Mesenchymal stem cell (in vitro differentiated cells and primary cell): ENCODE data around the gene PM20D1.
"Not testable (repeated sequence)": the region's sequence is repeated elsewhere in the genome, so short reads cannot be mapped to it uniquely, and the experiment has no call there.

Experiments used
- DNase-seq: peaks from one replicate; pipeline ENCODE4 v3.0.0-alpha.2; 2013
- H2AFZ ChIP-seq: one replicate; pipeline ENCODE4 v1.6.1; 2013; ENCODE audit warnings: low read depth, mild to moderate bottlenecking, control low read depth, inconsistent platforms, low read length, moderate library complexity
- H2AK5ac ChIP-seq: 2 replicates; pipeline ENCODE4 v1.6.1; 2013; ENCODE audit warnings: low read length, moderate library complexity, mild to moderate bottlenecking, inconsistent platforms; ENCODE audit not compliant: severe bottlenecking
- H2BK120ac ChIP-seq: one replicate; pipeline ENCODE4 v1.6.1; 2013; ENCODE audit warnings: low read depth, mild to moderate bottlenecking, inconsistent platforms, low read length, moderate library complexity
- H2BK12ac ChIP-seq, 2 experiments: one replicate each; pipeline ENCODE4 v1.6.1; 2013; ENCODE audit warnings: inconsistent platforms in 2 of 2, low read length in 2 of 2, mild to moderate bottlenecking in 2 of 2, moderate library complexity in 2 of 2, control low read depth in 1 of 2
- H2BK15ac ChIP-seq: one replicate; pipeline ENCODE4 v1.6.1; 2013; ENCODE audit warnings: mild to moderate bottlenecking, low read depth, inconsistent platforms; ENCODE audit not compliant: poor library complexity, severe bottlenecking
- H2BK5ac ChIP-seq: 2 replicates; pipeline ENCODE4 v1.6.1; 2013; ENCODE audit warnings: low read depth, mild to moderate bottlenecking, low read length, control low read depth, inconsistent platforms; ENCODE audit not compliant: poor library complexity, severe bottlenecking
- H3K14ac ChIP-seq, 2 experiments: one replicate each; pipeline ENCODE4 v1.6.1; 2013; ENCODE audit warnings: inconsistent platforms in 2 of 2, low read length in 2 of 2, control low read depth in 1 of 2, mild to moderate bottlenecking in 1 of 2, moderate library complexity in 1 of 2
- H3K18ac ChIP-seq, 2 experiments: one replicate each; pipeline ENCODE4 v1.6.1; 2013; ENCODE audit warnings: inconsistent platforms in 2 of 2, low read length in 2 of 2, control low read depth in 1 of 2, low read depth in 1 of 2, mild to moderate bottlenecking in 1 of 2
- H3K23ac ChIP-seq, 2 experiments: one replicate each; pipeline ENCODE4 v1.6.1; 2013; ENCODE audit warnings: inconsistent platforms in 2 of 2, low read length in 2 of 2, mild to moderate bottlenecking in 2 of 2, moderate library complexity in 2 of 2, control low read depth in 1 of 2
- H3K27ac ChIP-seq: 2 replicates; pipeline ENCODE4 v1.5.1; 2013; ENCODE audit warnings: mild to moderate bottlenecking, moderate library complexity, low read length, control low read depth, inconsistent platforms; ENCODE audit not compliant: poor library complexity, severe bottlenecking
- H3K27me3 ChIP-seq, 2 experiments: 2 replicates each; pipeline versions ENCODE4 v1.6.1 to v1.7.0; 2013; ENCODE audit warnings: low read length in 2 of 2, mild to moderate bottlenecking in 2 of 2, moderate library complexity in 2 of 2, control low read depth in 1 of 2, inconsistent platforms in 1 of 2; ENCODE audit not compliant: control insufficient read depth in 1 of 2, insufficient read depth in 1 of 2
- H3K36me3 ChIP-seq, 2 experiments: 2 replicates each; pipeline versions ENCODE4 v1.6.1 to v1.7.0; 2013; ENCODE audit warnings: low read length in 2 of 2, control low read depth in 1 of 2, inconsistent platforms in 1 of 2, low read depth in 1 of 2, mild to moderate bottlenecking in 1 of 2; ENCODE audit not compliant: insufficient read depth in 2 of 2, control insufficient read depth in 1 of 2
- H3K4ac ChIP-seq, 2 experiments: one replicate each; pipeline ENCODE4 v1.6.1; 2013; ENCODE audit warnings: inconsistent platforms in 2 of 2, low read length in 2 of 2, mild to moderate bottlenecking in 2 of 2, moderate library complexity in 2 of 2, control low read depth in 1 of 2, low read depth in 1 of 2
- H3K4me1 ChIP-seq: 2 replicates; pipeline ENCODE4 v1.6.1; 2013; ENCODE audit warnings: low read depth, low read length, control low read depth; ENCODE audit not compliant: control insufficient read depth, insufficient read depth
- H3K4me2 ChIP-seq: 2 replicates; pipeline ENCODE4 v1.6.1; 2013; ENCODE audit warnings: low read length, mild to moderate bottlenecking, inconsistent platforms; ENCODE audit not compliant: poor library complexity, severe bottlenecking
- H3K4me3 ChIP-seq, 2 experiments: 2 replicates each; pipeline versions ENCODE4 v1.5.1 to v1.7.0; 2013; ENCODE audit warnings: low read length in 2 of 2, mild to moderate bottlenecking in 2 of 2, control low read depth in 1 of 2, low read depth in 1 of 2; ENCODE audit not compliant: insufficient read depth in 1 of 2
- H3K79me1 ChIP-seq: replicated peaks from 2 replicates; pipeline ENCODE4 v1.6.1; 2013; ENCODE audit warnings: mild to moderate bottlenecking, control low read depth, low read length, inconsistent platforms; ENCODE audit not compliant: poor library complexity, severe bottlenecking
- H3K9ac ChIP-seq: 2 replicates; pipeline ENCODE4 v1.7.0; 2013; ENCODE audit warnings: mild to moderate bottlenecking, low read length, moderate library complexity
- H3K9me3 ChIP-seq: 2 replicates; pipeline ENCODE4 v1.7.0; 2013; ENCODE audit warnings: mild to moderate bottlenecking, low read length; ENCODE audit not compliant: control insufficient read depth
- H4K8ac ChIP-seq: one replicate; pipeline ENCODE4 v1.6.1; 2013; ENCODE audit warnings: inconsistent platforms, mild to moderate bottlenecking, low read length, moderate library complexity
- H4K91ac ChIP-seq: one replicate; pipeline ENCODE4 v1.6.1; 2013; ENCODE audit warnings: mild to moderate bottlenecking, low read length, inconsistent platforms
- WGBS: methylation state at CpG from one replicate; pipeline ENCODE4 v1.1.7; 2013; ENCODE audit warnings: mixed read lengths; 5-methylcytosine and 5-hydroxymethylcytosine counted together

The PM20D1 gene

DNA sequence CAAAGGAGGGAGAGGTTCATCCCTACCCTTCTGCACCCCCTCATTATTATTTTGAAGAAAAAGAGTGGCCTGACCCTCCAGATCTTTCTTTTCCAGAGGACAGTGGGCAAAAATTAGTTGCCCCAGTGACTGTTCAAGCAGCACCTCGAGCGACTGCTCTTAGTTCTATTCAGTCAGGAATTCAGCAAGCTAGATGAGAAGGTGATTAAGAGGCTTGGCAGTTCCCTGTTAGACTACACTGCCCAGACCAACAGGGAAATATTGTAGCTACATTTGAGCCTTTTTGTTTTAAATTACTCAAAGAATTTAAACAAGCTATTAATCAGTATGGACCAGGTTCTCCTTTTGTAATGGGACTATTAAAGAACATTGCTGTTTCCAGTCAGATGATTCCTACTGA is 41.5 kb upstream of the PM20D1 start:
- not testable (repeated sequence) for H2BK120ac ChIP-seq, H2BK15ac ChIP-seq, H4K91ac ChIP-seq, H3K27ac ChIP-seq, H3K79me1 ChIP-seq, H2BK5ac ChIP-seq, H3K18ac ChIP-seq, H2BK12ac ChIP-seq, H3K4ac ChIP-seq, H3K23ac ChIP-seq, H3K36me3 ChIP-seq, H3K4me3 ChIP-seq, H2AFZ ChIP-seq, H3K4me1 ChIP-seq, H3K4me2 ChIP-seq, H2AK5ac ChIP-seq, H3K27me3 ChIP-seq, H3K14ac ChIP-seq, H3K9me3 ChIP-seq, H4K8ac ChIP-seq, H3K9ac ChIP-seq
- WGBS: 71% methylated on average over 1 of the region's 2 CpGs
- peak; percentile 6 for DNase-seq

DNA sequence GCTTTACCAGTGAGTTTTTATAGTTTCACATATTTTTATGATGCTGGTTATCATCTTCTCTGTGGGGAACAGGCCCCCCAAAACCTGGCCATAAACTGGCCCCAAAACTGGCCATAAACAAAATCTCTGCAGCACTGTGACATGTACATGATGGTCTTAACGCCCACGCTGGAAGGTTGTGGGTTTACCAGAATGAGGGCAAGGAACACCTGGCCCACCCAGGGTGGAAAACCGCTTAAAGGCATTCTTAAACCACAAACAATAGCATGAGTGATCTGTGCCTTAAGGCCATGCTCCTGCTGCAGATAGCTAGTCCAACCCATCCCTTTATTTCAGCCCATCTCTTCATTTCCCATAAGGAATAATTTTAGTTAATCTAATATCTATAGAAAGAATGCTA is 40.7 kb upstream of the PM20D1 start:
- H2BK12ac ChIP-seq, H3K79me1 ChIP-seq, H3K23ac ChIP-seq, H3K36me3 ChIP-seq, H3K27ac ChIP-seq, H2BK120ac ChIP-seq, H2BK15ac ChIP-seq, H3K4me1 ChIP-seq, H4K8ac ChIP-seq, H3K9me3 ChIP-seq, H4K91ac ChIP-seq, H3K9ac ChIP-seq, H3K18ac ChIP-seq, H2AK5ac ChIP-seq, H2AFZ ChIP-seq, H3K14ac ChIP-seq, H3K27me3 ChIP-seq, DNase-seq, H3K4ac ChIP-seq, H2BK5ac ChIP-seq, H3K4me3 ChIP-seq, H3K4me2 ChIP-seq: not testable (repeated sequence)
- WGBS: 66% methylated on average over 2 of the region's 3 CpGs

DNA sequence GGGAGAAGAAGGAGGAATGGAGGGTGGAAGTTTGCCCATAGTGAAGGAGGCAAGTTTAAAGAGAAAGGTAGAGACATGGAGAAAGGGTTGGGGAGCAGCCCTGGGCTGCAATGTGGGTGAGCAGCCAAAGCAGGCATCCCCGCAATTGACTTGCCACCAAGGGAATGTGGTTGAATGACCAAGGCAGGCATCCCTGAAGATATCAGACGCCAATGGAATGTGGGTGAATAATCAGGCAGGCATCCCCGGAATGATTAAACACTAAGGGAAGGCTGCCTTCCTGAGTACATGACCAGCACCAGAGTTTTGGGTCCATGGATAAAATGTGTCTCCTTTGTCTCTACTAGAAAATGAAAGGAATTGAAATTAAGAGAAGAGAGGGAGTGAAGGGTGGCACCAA is 39.8 kb upstream of the PM20D1 start:
- Histone ChIP-seq H3K27ac (peak overlapping the region; percentile 79), H4K8ac (peak overlapping the region; percentile 13)
- H3K4me2 ChIP-seq, H3K27me3 ChIP-seq, H3K36me3 ChIP-seq, H3K9me3 ChIP-seq, H2AK5ac ChIP-seq, H3K79me1 ChIP-seq, H2BK15ac ChIP-seq, H2BK5ac ChIP-seq, H2BK120ac ChIP-seq, H3K23ac ChIP-seq, H3K18ac ChIP-seq, H2AFZ ChIP-seq, H3K4me3 ChIP-seq, H3K4me1 ChIP-seq, H3K4ac ChIP-seq, H2BK12ac ChIP-seq, H4K91ac ChIP-seq, H3K14ac ChIP-seq, H3K9ac ChIP-seq: not testable (repeated sequence)
- WGBS: 12% methylated on average over 3 of the region's 3 CpGs
- DNase-seq: peak; percentile 56

DNA sequence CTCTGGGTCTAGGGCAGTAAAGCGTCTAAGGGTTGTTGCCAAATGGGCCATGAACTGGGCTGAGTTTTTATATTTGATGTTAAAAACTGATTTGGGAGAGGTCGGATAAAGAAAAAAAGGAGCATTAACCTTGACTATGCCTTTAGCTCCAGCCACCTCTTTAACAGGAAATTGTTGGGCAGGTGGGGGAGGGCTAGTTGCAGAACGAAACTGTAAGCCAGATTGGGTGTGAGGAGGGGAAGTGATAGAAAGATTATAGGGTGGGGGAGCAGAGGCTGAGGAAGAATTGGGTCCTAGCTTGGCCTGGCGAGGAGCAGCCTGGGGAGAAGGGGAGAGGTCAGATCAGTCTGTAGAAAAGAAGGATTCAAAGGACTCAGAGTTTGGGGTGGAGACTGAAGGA is 39.1 kb upstream of the PM20D1 start:
- H4K91ac ChIP-seq, H3K18ac ChIP-seq, DNase-seq, H3K4ac ChIP-seq, H3K4me2 ChIP-seq, H3K14ac ChIP-seq, H3K4me1 ChIP-seq, H3K79me1 ChIP-seq, H2BK12ac ChIP-seq, H3K23ac ChIP-seq, H3K4me3 ChIP-seq, H3K9ac ChIP-seq, H2BK15ac ChIP-seq, H3K36me3 ChIP-seq, H2AFZ ChIP-seq, H2BK120ac ChIP-seq, H4K8ac ChIP-seq, H3K9me3 ChIP-seq, H3K27me3 ChIP-seq: not testable (repeated sequence)
- Histone ChIP-seq H2AK5ac (peak overlapping the region; percentile 33), H3K27ac (peak overlapping the region; percentile 48), H2BK5ac (peak overlapping the region; percentile 11)
- WGBS: 80% methylated on average over 4 of the region's 4 CpGs
